SK-N-SH (cell line): ENCODE data around the gene LRMDA.
"Not testable (repeated sequence)": the region's sequence is repeated elsewhere in the genome, so short reads cannot be mapped to it uniquely, and the experiment has no call there.

ENCODE experiments used
- CTCF ChIP-seq: fragments of 200-600 bp; sonication (generic); IDR thresholded peaks from 2 replicates; pipeline ENCODE4 v1.6.1; 2017; ENCODE audit warnings: antibody characterized with exemption, mild to moderate bottlenecking, moderate library complexity
- EZH2phosphoT487 ChIP-seq: fragments of 200-600 bp; sonication (generic); IDR thresholded peaks from 2 replicates; pipeline ENCODE4 v1.6.1; 2017; ENCODE audit warnings: low read depth, mixed run types, mild to moderate bottlenecking, antibody characterized with exemption, moderate library complexity, borderline replicate concordance
- JUND ChIP-seq: IDR thresholded peaks from 2 replicates; pipeline ENCODE4 v1.4.0; 2012
- POLR2AphosphoS5 ChIP-seq: IDR thresholded peaks from 2 replicates; pipeline ENCODE4 v1.6.1; 2012; ENCODE audit warnings: low read depth, low read length
- RCOR1 ChIP-seq: fragments of 150-350 bp; IDR thresholded peaks from 2 replicates; pipeline ENCODE4 v1.6.1; 2017; ENCODE audit warnings: antibody characterized with exemption, low read length
- REST ChIP-seq: IDR thresholded peaks from 2 replicates; pipeline ENCODE4 v1.6.1; 2012; ENCODE audit warnings: mild to moderate bottlenecking, low read depth, low read length, moderate library complexity
- RXRA ChIP-seq: IDR thresholded peaks from 2 replicates; pipeline ENCODE4 v1.4.0; 2012; ENCODE audit warnings: low read depth, mild to moderate bottlenecking, borderline replicate concordance
- SIN3A ChIP-seq: IDR thresholded peaks from 2 replicates; pipeline ENCODE4 v1.6.1; 2012; ENCODE audit warnings: low read depth, mild to moderate bottlenecking, low read length, moderate library complexity, borderline replicate concordance
- USF2 ChIP-seq: fragments of 150-350 bp; IDR thresholded peaks from 2 replicates; pipeline ENCODE4 v1.6.1; 2017; ENCODE audit warnings: antibody characterized with exemption, low read length, low read depth, borderline replicate concordance
- YY1 ChIP-seq: IDR thresholded peaks from 2 replicates; pipeline ENCODE4 v1.4.0; 2012; ENCODE audit warnings: low read depth, mild to moderate bottlenecking

GRCh38 chr10:75521194-75521829, 89.9 kb downstream of the LRMDA start:
- not testable (repeated sequence) for TF ChIP-seq POLR2AphosphoS5, CTCF, RCOR1, SIN3A, JUND, USF2, EZH2phosphoT487, RXRA, REST, YY1
